ENCODE results near the gene GRHL3. TPM values are rescaled to one million over a fixed set of nuclear protein-coding genes. Genes with fewer than 3 reads are reported as not detected.

Gene GRHL3
- total RNA-seq, 1 experiment from 2014 or later = 1.1 TPM

DNA sequence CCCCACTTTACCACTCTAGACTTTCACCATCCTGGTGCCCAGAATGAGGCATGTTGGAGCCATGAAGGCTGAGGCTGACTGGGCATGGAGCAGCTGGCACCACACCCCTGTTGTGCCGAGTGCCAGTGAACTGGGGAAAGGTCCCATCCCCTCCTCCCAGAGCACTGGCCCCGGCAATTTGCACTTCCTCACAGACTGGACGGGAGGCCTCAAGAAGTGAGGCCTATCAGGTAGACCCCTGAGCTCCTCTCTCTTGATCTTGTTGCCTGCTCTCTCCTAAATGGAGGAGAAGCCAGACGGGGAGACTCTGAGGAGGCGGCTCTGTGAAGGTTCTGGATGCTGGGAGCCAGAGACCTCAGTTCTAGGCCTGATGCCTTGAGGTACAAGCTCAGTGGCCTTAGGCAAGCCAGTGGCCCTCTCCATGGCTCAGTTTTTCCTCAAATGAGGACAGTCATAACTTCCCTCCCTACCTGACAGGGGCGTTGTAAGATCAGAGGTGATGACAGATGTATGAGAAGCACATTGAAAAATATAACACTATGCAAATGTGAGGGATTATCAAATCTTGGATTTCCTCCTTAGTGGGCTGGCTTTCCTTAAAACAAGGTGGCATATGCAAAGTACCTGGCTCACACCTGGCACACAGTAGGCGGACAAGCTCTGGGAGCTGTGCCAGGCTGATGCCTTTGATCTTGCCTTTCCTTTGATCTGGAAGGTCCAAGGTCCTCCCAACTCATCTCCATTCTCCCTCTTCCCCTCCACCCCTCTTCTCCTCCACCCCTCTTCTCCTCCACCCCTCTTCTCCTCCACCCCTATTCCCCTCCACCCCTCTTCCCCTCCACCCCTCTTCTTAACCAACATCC lies 6.7 kb downstream of the GRHL3 start:
- DNase-seq = no peak
- BruUV-seq (replicated peaks) = no TSS peak
- Histone ChIP-seq H3F3A (ENCODE audit: insufficient read depth, low read depth) (peaks cover 13% of the 10 kb centered on the region), H4K20me1 (ENCODE audit: insufficient read depth) (no peaks in the 10 kb centered on the region), H3K4me1 (replicated peaks; ENCODE audit: insufficient read depth) (peaks cover 21% of the 10 kb centered on the region), H2AFZ (no peak overlapping the region), H3K9me3 (ENCODE audit: insufficient read depth, low read depth) (no peaks in the 10 kb centered on the region), H3K9me2 (ENCODE audit: insufficient read depth) (no peaks in the 10 kb centered on the region), H3K79me2 (ENCODE audit: low read depth) (peaks cover 32% of the 10 kb centered on the region), H3K4me2 (no peak overlapping the region), H3K36me3 (ENCODE audit: low read depth) (no peaks in the 10 kb centered on the region), H3K27me3 (ENCODE audit: insufficient read depth, low read depth) (no peaks in the 10 kb centered on the region), H3K4me3 (no peak overlapping the region), H3K27ac (no peak overlapping the region)
- ChIA-PET CTCF (no interaction called here), POLR2A (ENCODE audit: unreplicated experiment) (no interaction called here)
- TF ChIP-seq EZH2 (IDR thresholded peaks at IDR 0.05; ENCODE audit: low read depth) = no peak
- TF ChIP-seq, protein P1, sequence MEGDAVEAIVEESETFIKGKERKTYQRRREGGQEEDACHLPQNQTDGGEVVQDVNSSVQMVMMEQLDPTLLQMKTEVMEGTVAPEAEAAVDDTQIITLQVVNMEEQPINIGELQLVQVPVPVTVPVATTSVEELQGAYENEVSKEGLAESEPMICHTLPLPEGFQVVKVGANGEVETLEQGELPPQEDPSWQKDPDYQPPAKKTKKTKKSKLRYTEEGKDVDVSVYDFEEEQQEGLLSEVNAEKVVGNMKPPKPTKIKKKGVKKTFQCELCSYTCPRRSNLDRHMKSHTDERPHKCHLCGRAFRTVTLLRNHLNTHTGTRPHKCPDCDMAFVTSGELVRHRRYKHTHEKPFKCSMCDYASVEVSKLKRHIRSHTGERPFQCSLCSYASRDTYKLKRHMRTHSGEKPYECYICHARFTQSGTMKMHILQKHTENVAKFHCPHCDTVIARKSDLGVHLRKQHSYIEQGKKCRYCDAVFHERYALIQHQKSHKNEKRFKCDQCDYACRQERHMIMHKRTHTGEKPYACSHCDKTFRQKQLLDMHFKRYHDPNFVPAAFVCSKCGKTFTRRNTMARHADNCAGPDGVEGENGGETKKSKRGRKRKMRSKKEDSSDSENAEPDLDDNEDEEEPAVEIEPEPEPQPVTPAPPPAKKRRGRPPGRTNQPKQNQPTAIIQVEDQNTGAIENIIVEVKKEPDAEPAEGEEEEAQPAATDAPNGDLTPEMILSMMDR (conservative IDR thresholded peaks at IDR 0.05) = no peak
- intact Hi-C loops (cut with micrococcal nuclease; ENCODE audit: unreplicated experiment) = no loop called here

DNA sequence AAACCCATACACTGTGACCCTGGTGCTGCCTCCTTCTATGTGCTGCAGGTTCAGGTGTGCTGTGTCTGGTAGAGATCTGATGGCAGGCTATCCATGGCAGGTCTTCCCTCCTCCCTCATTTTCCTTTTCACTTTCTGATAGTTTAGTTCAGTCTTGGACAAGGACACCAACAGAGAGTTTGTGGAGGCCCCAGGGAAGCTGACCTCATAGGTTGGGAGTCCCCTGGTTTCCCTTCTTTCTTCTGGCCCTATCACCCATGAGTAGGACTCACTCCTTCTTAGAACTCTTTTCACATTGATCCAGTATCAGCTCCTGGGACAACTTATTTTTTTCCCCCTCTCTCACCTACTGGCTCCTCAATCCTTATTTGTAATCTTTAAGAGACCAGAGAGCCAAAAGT lies 8.3 kb downstream of the GRHL3 start:
- Histone ChIP-seq H3K4me1 (replicated peaks; ENCODE audit: insufficient read depth) (peaks cover 14% of the 10 kb centered on the region), H3K9me3 (ENCODE audit: insufficient read depth, low read depth) (no peaks in the 10 kb centered on the region), H3K36me3 (ENCODE audit: low read depth) (no peaks in the 10 kb centered on the region), H3K79me2 (ENCODE audit: low read depth) (peaks cover 22% of the 10 kb centered on the region; the same call in 1 of the 2 replicates), H4K20me1 (ENCODE audit: insufficient read depth) (no peaks in the 10 kb centered on the region), H3F3A (ENCODE audit: insufficient read depth, low read depth) (peaks cover 4% of the 10 kb centered on the region), H3K9me2 (ENCODE audit: insufficient read depth) (no peaks in the 10 kb centered on the region), H2AFZ (no peak overlapping the region), H3K4me2 (no peak overlapping the region), H3K4me3 (no peak overlapping the region), H3K27ac (no peak overlapping the region), H3K27me3 (ENCODE audit: insufficient read depth, low read depth) (no peaks in the 10 kb centered on the region)
- TF ChIP-seq, protein P1 (conservative IDR thresholded peaks at IDR 0.05) = no peak
- no peak for TF ChIP-seq EZH2 (IDR thresholded peaks at IDR 0.05; ENCODE audit: low read depth)
- POLR2A ChIA-PET (ENCODE audit: unreplicated experiment) = no interaction called here
- no TSS peak for BruUV-seq (replicated peaks)
- CTCF ChIA-PET = interaction anchor here (0.6 kb wide), 2 partner anchors 50 to 131 kb away, joined by 3 to 5 read pairs; no protein-coding TSS in a partner anchor
- no peak for DNase-seq
- intact Hi-C loops (cut with micrococcal nuclease; ENCODE audit: unreplicated experiment) = no loop called here

DNA sequence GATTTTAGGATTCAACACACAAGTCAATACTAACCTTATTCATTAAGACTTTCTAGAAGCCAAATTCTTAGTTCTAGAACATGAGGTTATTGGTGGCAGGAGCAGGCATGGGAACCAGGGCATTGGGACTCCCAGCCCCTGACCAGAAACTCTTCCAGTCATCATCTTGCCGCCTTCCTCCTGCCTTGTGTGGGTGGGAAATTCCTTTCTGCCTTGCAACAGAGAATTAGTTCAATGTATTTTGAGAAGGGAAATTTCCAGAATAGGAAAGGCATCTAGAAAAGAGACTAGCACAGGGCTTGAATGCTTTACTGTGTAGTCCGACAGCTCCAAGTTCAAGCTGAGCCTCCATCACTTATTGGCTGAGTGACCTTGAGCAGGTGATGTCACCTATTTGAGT lies 8.7 kb downstream of the GRHL3 start:
- TF ChIP-seq, protein P1 (conservative IDR thresholded peaks at IDR 0.05) = no peak
- TF ChIP-seq EZH2 (IDR thresholded peaks at IDR 0.05; ENCODE audit: low read depth) = no peak
- Histone ChIP-seq H3F3A (ENCODE audit: insufficient read depth, low read depth) (no peaks in the 10 kb centered on the region; the same call in none of the 2 replicates), H3K27ac (no peak overlapping the region), H3K4me1 (replicated peaks; ENCODE audit: insufficient read depth) (peaks cover 10% of the 10 kb centered on the region), H3K9me3 (ENCODE audit: insufficient read depth, low read depth) (no peaks in the 10 kb centered on the region), H4K20me1 (ENCODE audit: insufficient read depth) (no peaks in the 10 kb centered on the region), H3K4me3 (no peak overlapping the region), H3K4me2 (no peak overlapping the region), H3K9me2 (ENCODE audit: insufficient read depth) (no peaks in the 10 kb centered on the region), H3K36me3 (ENCODE audit: low read depth) (no peaks in the 10 kb centered on the region), H3K27me3 (ENCODE audit: insufficient read depth, low read depth) (no peaks in the 10 kb centered on the region), H3K79me2 (ENCODE audit: low read depth) (peaks cover 18% of the 10 kb centered on the region; the same call in 1 of the 2 replicates), H2AFZ (no peak overlapping the region)
- no TSS peak for BruUV-seq (replicated peaks)
- intact Hi-C loops (cut with micrococcal nuclease; ENCODE audit: unreplicated experiment) = no loop called here
- ChIA-PET POLR2A (ENCODE audit: unreplicated experiment) (no interaction called here), CTCF (interaction anchor here (0.6 kb wide), 1 partner anchor 132 kb away, joined by 3 read pairs; no protein-coding TSS in a partner anchor)
- no peak for DNase-seq

Measured in PC-9 (cell line).